GM23248 (cell line): ENCODE data around the gene SLC43A1. TPM values are rescaled to one million over a fixed set of nuclear protein-coding genes. Genes with fewer than 3 reads are reported as not detected.
"Not testable (repeated sequence)": the region's sequence is repeated elsewhere in the genome, so short reads cannot be mapped to it uniquely, and the experiment has no call there.

Source experiments
- DNase-seq: peaks from one replicate; pipeline ENCODE4 v3.0.0-alpha.2; 2015
- H2AFZ ChIP-seq: fragments of 200-600 bp; sonication (generic); 2 replicates; pipeline ENCODE4 v1.6.1; 2016; ENCODE audit warnings: antibody characterized with exemption
- H3F3A ChIP-seq: fragments of 200-600 bp; sonication (generic); 2 replicates; pipeline ENCODE4 v1.6.1; 2016; ENCODE audit warnings: mild to moderate bottlenecking, antibody characterized with exemption, mixed run types; ENCODE audit not compliant: insufficient read depth
- H3K27ac ChIP-seq: fragments of 200-600 bp; sonication (generic); 2 replicates; pipeline ENCODE4 v1.5.1; 2016; ENCODE audit warnings: mild to moderate bottlenecking
- H3K27me3 ChIP-seq: fragments of 200-600 bp; sonication (generic); replicated peaks from 2 replicates; pipeline ENCODE4 v1.6.1; 2016; ENCODE audit warnings: mild to moderate bottlenecking; ENCODE audit not compliant: insufficient read depth
- H3K36me3 ChIP-seq: fragments of 200-600 bp; sonication (generic); 2 replicates; pipeline ENCODE4 v1.6.1; 2016; ENCODE audit warnings: low read depth, mild to moderate bottlenecking
- H3K4me1 ChIP-seq: fragments of 200-600 bp; sonication (generic); 2 replicates; pipeline ENCODE4 v1.6.1; 2016; ENCODE audit warnings: mild to moderate bottlenecking; ENCODE audit not compliant: insufficient read depth
- H3K4me2 ChIP-seq: fragments of 200-600 bp; sonication (generic); one replicate; pipeline ENCODE4 v1.6.1; 2016; ENCODE audit warnings: mild to moderate bottlenecking; ENCODE audit not compliant: unreplicated experiment
- H3K4me3 ChIP-seq: fragments of 200-600 bp; sonication (generic); 2 replicates; pipeline ENCODE4 v1.5.1; 2016; ENCODE audit warnings: mild to moderate bottlenecking
- H3K79me2 ChIP-seq: fragments of 200-600 bp; sonication (generic); 2 replicates; pipeline ENCODE4 v1.6.1; 2016; ENCODE audit warnings: mild to moderate bottlenecking; ENCODE audit not compliant: insufficient read depth
- H3K9ac ChIP-seq: fragments of 200-600 bp; sonication (generic); 2 replicates; pipeline ENCODE4 v1.6.1; 2016; ENCODE audit warnings: mild to moderate bottlenecking
- H3K9me2 ChIP-seq: fragments of 200-600 bp; sonication (generic); 2 replicates; pipeline ENCODE4 v1.6.1; 2016; ENCODE audit warnings: mixed run types, mild to moderate bottlenecking, moderate library complexity; ENCODE audit not compliant: insufficient read depth
- H3K9me3 ChIP-seq: fragments of 200-600 bp; sonication (generic); one replicate; pipeline ENCODE4 v1.6.1; 2017; ENCODE audit warnings: low read depth
- H4K20me1 ChIP-seq: fragments of 200-600 bp; sonication (generic); 2 replicates; pipeline ENCODE4 v1.6.0; 2016; ENCODE audit not compliant: insufficient read depth
- EZH2 ChIP-seq: fragments of 200-600 bp; sonication (generic); IDR thresholded peaks from 2 replicates; pipeline ENCODE4 v1.6.1; 2018; ENCODE audit warnings: antibody characterized with exemption, mild to moderate bottlenecking; ENCODE audit not compliant: insufficient read depth, poor library complexity, severe bottlenecking
- EZH2phosphoT487 ChIP-seq: fragments of 200-600 bp; sonication (generic); IDR thresholded peaks from 2 replicates; pipeline ENCODE4 v1.6.1; 2018; ENCODE audit warnings: antibody characterized with exemption, moderate library complexity, mild to moderate bottlenecking, low read depth; ENCODE audit not compliant: insufficient read depth
- WGBS, 2 experiments: methylation state at CpG; one replicate each; pipeline ENCODE4 v1.1.6; 2015 to 2017; ENCODE audit warnings: low lambda C conversion rate in 2 of 2, low coverage in 1 of 2; ENCODE audit errors: missing lambda C conversion rate in 2 of 2; 5-methylcytosine and 5-hydroxymethylcytosine counted together
- in situ Hi-C: fragments of 300-500 bp; cut with MboI; formaldehyde crosslinking; loops from 2 replicates; pipeline ENCODE4 v1.15.0; 2020
- polyA plus RNA-seq: library from polyadenylated mRNA; unstranded; fragments of >200 nt; fragmentation: Nextera tagmentation; extraction: Ambion mirVana; gene quantifications from 2 replicates; pipeline ENCODE4 v1.2.1, GENCODE V29; 2016
- total RNA-seq: library from RNA; depleted of rRNA; stranded (reverse); fragments of >200 nt; shearing (Covaris generic); gene quantifications from 2 replicates; pipeline ENCODE4 v1.2.3, GENCODE V29; 2014

SLC43A1 gene
- total and polyA plus RNA-seq, 2 experiments from 2014 or later, result 7.1 to 9.3 TPM

DNA sequence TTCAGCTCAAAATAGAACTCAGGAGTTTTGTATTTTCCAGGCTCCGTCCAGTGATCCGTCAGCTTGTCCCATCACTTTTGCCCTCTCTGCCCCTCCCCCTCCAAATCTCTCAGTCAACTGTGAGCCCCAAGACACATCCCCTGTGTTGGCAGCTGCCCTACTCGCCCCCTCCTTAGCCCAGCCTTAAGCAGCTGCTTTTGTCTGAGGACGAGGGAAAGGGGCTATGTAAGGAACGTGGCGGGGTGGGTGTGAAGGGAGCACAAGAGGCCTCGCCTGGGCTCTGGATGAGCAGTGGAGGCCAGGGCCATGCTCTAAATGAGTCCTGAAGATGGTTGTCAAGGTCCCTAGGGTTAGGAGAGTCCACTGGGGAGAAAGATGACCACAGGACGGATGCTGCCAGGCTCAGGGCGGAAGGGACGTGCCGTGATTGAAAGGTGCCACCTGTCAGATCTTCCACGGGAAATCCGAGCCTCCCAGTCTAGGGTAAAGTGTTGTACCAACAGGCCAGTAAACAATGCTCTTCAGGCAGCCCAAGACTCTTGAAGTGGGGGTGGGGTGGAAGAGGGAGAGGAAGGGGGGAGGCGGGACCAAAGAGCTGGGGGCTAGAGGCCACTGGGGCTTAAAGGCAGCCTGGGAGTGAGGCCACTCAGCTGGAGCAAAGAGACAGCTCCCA, 21.6 kb upstream of the SLC43A1 start, which contains the start of gene SMTNL1:
TSS of gene SMTNL1 (plus strand) at position 649 of the 673 bp plus-strand sequence. CDS start 5,048 bp downstream, outside the sequence.
- Histone ChIP-seq H3K4me3 (no peak within 1 kb of the TSS), H3K36me3 (no peaks in the 10 kb centered on the region), H3K9me3 (no peaks in the 10 kb centered on the region), H3K9me2 (no peaks in the 10 kb centered on the region), H3F3A (no peaks in the 10 kb centered on the region), H2AFZ (no peak within 1 kb of the TSS), H3K79me2 (no peaks in the 10 kb centered on the region), H3K4me2 (no peak within 1 kb of the TSS), H3K4me1 (no peaks in the 10 kb centered on the region), H4K20me1 (no peaks in the 10 kb centered on the region), H3K27ac (no peak within 1 kb of the TSS), H3K27me3 (peaks cover 3% of the 10 kb centered on the region; the same call in 1 of the 2 replicates), H3K9ac (no peak within 1 kb of the TSS)
- no peak for DNase-seq
- in situ Hi-C loops, result no loop called here
- TF ChIP-seq EZH2 (no peak), EZH2phosphoT487 (no peak)
- WGBS, 2 experiments, result 45 to 49% methylated on average over 13 to 14 of the region's 14 CpGs

DNA sequence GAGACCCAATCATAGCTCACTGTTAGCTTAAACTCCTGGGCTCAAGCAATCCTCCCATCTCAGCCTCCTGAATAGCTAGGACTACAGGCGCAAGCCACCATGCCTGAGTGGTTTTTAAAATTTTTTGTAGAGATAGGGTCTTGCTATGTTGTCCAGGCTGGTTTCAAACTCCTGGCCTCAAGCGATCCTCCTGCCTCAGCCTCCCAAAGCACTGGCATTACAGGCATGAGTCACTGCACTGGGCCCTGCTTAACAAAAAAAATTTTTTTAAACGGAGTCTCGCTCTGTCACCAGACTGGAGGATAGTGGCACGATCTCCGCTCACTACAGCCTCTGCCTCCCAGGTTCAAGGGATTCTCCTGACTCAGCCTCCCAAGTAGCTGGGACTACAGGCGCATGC, 18.9 kb upstream of the SLC43A1 start:
- H3K4me3 ChIP-seq, in situ Hi-C loops, DNase-seq, H2AFZ ChIP-seq, H3K36me3 ChIP-seq, H3K4me1 ChIP-seq, H3K9me2 ChIP-seq, H3K27ac ChIP-seq, H3K9ac ChIP-seq, H3K4me2 ChIP-seq, H3F3A ChIP-seq, H4K20me1 ChIP-seq, H3K27me3 ChIP-seq, H3K9me3 ChIP-seq: not testable (repeated sequence)
- H3K79me2 ChIP-seq, result peaks cover 11% of the 10 kb centered on the region
- WGBS, 2 experiments, result 85 to 88% methylated on average over 7 of the region's 7 CpGs

DNA sequence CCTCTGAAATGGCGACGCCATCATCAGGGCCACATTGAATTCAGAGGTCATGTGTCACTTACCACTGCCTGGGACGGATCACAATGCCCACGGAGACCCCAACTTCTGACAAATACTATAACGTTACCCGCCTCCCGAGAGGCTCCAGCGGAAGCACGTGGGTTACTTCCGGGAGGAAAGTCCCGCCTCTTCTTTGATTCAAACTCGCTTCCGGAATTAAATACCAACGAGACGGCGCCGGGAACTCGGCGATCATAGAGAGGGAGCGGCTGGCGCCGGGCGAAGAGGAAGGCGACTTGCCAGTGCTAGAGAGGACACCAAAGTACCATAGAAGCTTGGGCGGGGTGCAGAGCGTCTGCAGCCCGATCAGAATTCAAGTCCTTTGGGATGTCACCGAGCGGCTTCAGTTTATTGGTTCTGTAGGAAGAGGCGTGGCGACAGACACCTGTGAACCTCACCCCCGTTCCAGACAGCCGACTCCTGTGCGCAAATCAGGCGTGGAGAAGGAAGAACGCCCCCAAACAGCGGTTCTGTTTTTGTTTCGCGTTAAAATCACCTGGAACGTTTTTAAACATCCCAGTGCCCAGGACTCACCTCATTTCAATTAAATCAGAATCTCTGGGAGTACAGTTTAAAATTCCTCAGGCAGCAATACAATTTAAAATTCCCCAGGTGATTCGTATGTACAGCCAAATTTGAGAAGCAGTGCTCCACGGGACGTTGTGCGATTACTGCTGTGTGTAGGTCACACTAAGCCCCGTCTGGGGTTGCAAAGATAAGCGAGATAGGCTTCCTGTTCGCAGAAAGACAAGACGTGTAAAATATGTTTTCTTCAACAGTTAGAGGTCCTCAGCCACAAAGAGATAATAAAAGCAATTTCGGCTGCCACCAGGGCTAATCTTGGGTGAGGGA, 15.3 kb upstream of the SLC43A1 start, which contains the start of gene TIMM10:
TSS of gene TIMM10 (minus strand) at position 159 of the 912 bp plus-strand sequence. CDS start 565 bp downstream, outside the sequence.
- Histone ChIP-seq H3K4me1 (0 out of 2 replicates have a peak, but pooled peaks cover 5% of the 10 kb centered on the region), H3F3A (no peaks in the 10 kb centered on the region), H3K36me3 (no peaks in the 10 kb centered on the region), H3K9ac (peak within 1 kb of the TSS; percentile 81), H3K27ac (peak within 1 kb of the TSS; percentile 19; the same call in 1 of the 2 replicates), H2AFZ (peak within 1 kb of the TSS; percentile 97), H3K4me3 (peak within 1 kb of the TSS; percentile 90), H3K9me3 (no peaks in the 10 kb centered on the region), H3K79me2 (peaks cover 21% of the 10 kb centered on the region), H3K4me2 (peak within 1 kb of the TSS; percentile 85), H4K20me1 (no peaks in the 10 kb centered on the region), H3K9me2 (no peaks in the 10 kb centered on the region), H3K27me3 (peaks cover under 1% of the 10 kb centered on the region; the same call in 1 of the 2 replicates)
- WGBS, 2 experiments, result 1% methylated on average over 49 of the region's 49 CpGs
- in situ Hi-C loops, result no loop called here
- peak; percentile 98 for DNase-seq
- no peak for TF ChIP-seq EZH2phosphoT487
- no peak for TF ChIP-seq EZH2

DNA sequence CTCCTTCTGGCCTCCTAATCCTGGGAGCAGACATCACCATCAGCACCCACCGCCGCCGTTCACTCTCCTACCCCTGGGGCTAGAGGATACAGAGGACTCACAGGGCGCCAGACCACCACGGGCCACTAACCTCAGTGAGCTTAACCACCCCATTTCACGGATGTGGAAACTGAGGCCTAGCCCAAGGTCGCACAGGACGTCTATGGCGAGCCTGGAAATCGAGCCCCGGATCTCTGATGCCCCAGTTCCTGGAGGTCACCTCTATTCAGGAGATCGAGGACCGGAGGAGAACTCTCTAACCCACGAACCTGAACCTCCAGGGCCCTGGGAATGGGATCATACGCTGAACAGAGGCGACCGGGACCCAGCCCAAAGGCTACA, 14.7 kb upstream of the SLC43A1 start:
- WGBS, 2 experiments, result 2 to 4% methylated on average over 17 of the region's 17 CpGs
- peak overlapping the region; percentile 19; the same call in 1 of the 2 replicates for H3K27ac ChIP-seq

More for the DNA sequence above, 14.7 kb upstream of the SLC43A1 start:
- Histone ChIP-seq H3K79me2 (peaks cover 21% of the 10 kb centered on the region), H3K4me1 (0 out of 2 replicates have a peak, but pooled peaks cover 5% of the 10 kb centered on the region), H3K9ac (peak overlapping the region; percentile 81), H3K4me3 (peak overlapping the region; percentile 90), H3K27me3 (no peaks in the 10 kb centered on the region), H3K9me2 (no peaks in the 10 kb centered on the region), H3K9me3 (no peaks in the 10 kb centered on the region), H3K36me3 (no peaks in the 10 kb centered on the region), H2AFZ (peak overlapping the region; percentile 97), H3K4me2 (peak overlapping the region; percentile 85), H4K20me1 (no peaks in the 10 kb centered on the region), H3F3A (no peaks in the 10 kb centered on the region)
- DNase-seq, result no peak
- no peak for TF ChIP-seq EZH2
- no peak for TF ChIP-seq EZH2phosphoT487
- in situ Hi-C loops, result no loop called here
